Stimulated activated CD8-positive, alpha-beta memory T cell treated with anti-CD3 and anti-CD28 coated beads, Interleukin-15, amount 100 ng/mL, for 48 hours (primary cell): ENCODE data around the gene BTRC.
"Not testable (repeated sequence)": the region's sequence is repeated elsewhere in the genome, so short reads cannot be mapped to it uniquely, and the experiment has no call there.

Experiments used
- DNase-seq, 2 donors: peaks; one replicate each; pipeline ENCODE4 v3.0.0-alpha.2; 2020; ENCODE audit warnings: low read depth in 2 of 2

The BTRC gene

GRCh38 chr10:101386659-101387259 is 32.8 kb downstream of the BTRC start:
- DNase-seq, result no peak

DNA sequence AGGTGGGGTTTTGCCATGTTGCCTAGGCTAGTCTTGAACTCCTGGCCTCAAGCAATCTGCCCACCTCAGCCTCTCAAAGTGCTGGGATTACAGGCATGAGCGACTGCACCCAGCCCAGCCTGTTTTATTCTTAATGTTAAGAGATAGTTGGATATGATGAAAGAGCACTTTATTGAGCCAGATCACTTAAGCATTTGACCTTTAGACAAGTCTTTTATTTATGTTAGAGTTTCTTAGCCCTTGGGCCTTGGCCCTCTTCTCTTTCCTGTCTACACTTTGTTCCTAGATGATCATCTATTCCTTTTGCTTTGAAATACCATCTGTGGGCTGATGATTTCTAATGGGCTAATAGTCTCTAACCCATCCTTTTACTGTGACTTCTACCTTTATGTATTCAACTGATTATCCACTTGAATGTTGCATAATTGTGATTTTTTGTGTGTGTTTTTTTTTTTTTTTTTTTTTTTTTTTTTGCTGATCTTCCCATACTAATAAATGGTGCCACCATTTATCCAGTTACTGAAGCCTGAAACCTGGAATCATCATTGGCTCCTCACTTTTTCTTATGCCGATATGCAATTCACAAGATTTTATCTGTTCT is 34.8 kb downstream of the BTRC start:
- no peak for DNase-seq

DNA sequence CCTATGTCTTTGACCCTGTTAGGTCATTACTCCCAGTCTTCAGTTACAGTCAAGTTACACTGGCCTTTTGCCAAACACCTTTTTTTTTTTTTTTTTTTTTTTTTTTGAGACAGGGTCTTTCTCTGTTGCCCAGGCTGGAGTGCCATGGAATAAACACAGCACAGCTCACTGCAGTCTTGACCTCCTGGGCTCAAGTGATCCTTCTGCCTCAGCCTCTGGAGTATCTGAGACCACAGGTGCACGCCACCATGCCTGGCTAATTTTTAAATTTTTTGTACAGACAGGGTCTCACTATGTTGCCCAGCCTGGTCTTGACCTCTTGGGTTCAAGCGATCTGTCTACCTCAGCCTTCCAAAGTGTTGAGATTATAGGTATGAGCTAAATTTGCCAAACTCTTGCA is 35.6 kb downstream of the BTRC start:
- DNase-seq, result not testable (repeated sequence)

DNA sequence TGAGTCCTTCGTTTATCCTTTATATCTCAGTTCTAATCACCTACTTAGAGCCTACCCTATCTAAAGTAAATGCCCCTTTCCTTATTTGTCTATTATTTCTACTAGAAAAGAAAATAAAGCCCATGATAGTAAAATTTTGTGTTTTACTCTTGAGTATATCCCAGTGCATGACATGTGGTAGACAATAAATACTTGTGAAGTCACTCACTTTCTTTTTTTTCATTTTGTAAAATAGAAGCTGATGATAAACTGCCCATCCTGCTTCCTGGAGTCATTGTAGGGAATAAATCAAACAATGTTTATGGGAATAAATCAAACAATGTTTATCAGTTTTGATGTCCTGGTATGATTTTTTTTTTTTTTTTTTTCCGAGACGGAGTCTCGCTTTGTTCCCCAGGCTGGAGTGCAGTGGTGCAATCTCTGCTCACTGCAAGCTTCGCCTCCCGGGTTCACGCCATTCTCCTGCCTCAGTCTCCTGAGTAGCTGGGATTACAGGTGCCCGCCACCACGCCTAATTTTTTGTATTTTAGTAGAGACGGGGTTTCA is 36.1 kb downstream of the BTRC start:
- no peak for DNase-seq

- no peak for DNase-seq
Measured at GRCh38 chr10:101393378-101393777, 39.4 kb downstream of the BTRC start.

- no peak for DNase-seq
Measured at GRCh38 chr10:101394524-101395133, 40.7 kb downstream of the BTRC start.

GRCh38 chr10:101397140-101397539 is 43.2 kb downstream of the BTRC start:
- peak in 1 of 2 donors; percentile 10 for DNase-seq

DNA sequence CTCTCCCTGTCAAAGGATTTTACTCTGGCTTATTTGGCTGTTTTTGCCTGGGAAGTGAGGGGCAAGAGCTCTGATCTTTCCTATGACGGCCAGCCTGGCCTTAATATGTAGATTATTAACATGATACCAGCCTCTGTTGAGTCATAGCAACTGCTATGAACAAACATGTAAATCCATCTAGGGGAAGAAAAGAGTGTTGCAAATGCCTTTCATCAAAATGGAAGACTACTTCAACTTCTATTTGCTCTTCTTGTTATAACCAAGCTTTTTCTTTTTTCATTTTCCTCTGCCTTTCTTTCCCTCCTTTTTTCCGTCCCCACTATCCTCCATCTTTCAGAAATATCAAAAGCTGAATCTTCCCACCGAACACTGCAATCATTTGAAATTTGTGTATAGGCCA is 46.6 kb downstream of the BTRC start:
- DNase-seq, result no peak

DNA sequence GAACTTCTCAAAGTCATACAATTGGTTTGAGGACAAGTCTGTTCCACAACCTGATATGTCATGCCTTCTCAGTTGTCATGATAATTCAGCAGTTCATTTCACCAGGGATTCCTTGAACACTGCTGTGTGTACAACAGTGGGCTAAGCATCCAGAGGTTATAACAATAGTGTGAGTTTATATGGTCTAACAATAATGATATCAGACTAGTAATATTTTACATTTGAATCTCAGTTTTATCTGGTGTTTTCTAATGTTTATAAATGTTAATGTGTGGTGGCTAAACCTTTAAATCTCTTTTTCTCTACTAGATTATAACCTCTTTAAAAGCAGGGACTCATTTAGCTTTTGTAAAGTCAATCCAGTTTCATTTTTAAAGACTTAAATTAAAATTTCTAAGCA is 48.7 kb downstream of the BTRC start:
- no peak for DNase-seq

DNA sequence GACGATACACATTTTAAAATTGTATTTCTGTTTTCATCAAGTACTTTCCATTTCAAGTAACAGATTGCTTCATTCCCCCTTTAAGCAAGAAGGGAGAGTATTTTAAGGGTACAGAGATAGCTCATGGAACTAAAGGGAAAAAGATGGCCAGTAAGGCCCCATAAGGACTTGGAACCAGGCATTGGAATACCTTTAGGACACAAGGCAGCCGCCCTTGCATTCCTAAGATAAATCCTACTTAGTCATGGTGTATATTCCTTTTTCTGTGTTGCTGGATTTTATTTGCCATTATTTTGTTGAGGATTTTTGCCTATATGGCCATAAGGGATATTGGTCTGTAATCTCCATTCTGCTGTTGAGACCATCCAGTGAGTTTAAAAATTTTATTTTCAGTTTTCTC is 49.2 kb downstream of the BTRC start:
- no peak for DNase-seq

GRCh38 chr10:101405001-101405400 is 51.0 kb downstream of the BTRC start:
- DNase-seq, result no peak

GRCh38 chr10:101411598-101411997 is 57.6 kb downstream of the BTRC start:
- no peak for DNase-seq

DNA sequence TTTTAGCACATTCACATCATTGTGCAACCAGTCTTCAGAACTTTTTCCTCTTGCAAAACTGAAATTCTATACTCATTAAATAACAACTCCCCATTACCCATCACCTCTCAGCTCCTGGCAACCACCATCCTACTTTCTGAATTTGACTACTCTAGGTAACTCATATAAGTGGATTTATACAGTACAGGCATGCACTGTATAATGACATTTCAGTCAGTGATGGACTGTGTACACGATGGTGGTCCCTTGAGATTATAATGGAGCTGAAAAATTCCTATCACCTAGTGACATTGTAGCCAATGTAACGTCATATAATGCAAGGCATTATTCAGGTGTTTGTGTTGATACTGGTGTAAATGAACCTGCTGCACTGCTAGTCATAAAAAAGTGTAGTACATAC is 60.1 kb downstream of the BTRC start:
- no peak for DNase-seq

GRCh38 chr10:101415884-101416283 is 61.9 kb downstream of the BTRC start:
- DNase-seq, result no peak

DNA sequence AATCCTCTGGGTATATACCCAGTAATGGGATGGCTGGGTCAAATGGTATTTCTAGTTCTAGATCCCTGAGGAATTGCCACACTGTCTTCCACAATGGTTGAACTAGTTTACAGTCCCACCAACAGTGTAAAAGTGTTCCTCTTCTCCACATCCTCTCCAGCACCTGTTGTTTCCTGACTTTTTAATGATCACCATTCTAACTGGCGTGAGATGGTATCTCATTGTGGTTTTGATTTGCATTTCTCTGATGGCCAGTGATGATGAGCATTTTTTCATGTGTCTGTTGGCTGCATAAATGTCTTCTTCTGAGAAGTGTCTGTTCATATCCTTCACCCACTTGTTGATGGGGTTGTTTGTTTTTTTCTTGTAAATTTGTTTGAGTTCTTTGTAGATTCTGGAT is 68.0 kb downstream of the BTRC start:
- not testable (repeated sequence) for DNase-seq

DNA sequence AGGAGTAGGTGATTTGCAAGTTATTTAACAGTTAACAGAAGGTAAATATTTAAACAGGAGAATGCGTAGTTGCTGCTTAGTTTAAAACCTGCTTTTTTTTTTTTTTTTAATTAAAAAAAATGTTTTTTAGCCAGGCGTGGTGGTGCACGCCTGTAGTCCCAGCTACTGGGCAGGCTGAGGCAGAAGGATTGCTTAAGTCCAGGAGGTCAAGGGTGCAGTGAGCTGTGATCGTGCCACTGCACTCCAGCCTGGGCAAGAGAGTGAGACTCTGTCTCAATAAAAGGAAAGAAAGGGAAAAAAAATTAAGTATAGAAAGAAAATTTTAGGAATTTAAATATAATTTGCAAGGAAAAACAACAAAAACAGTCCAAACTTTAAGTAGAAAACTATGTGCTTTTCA is 71.6 kb downstream of the BTRC start:
- DNase-seq, result no peak

DNA sequence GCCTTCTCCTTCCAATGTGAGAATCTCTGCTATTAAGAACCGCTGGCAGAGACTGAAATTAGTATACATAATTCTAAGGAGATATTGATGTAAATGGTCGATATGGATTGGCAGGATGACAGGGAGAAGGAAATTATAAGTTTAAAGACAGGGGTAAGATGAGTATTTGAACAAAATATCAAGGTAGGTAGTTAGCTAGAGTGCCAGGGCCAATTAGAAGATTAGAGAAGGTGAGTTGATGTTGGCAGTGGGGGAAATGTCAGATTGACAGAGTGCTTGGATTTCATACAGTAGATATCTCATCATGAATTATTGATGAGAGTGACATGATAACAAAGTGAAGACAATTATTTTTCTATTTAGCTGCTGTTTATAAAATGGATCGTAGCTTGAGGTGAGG is 74.1 kb downstream of the BTRC start:
- DNase-seq, result no peak

- no peak for DNase-seq
Measured at GRCh38 chr10:101429423-101429822, 75.5 kb downstream of the BTRC start.

GRCh38 chr10:101436302-101436701 is 82.3 kb downstream of the BTRC start:
- no peak for DNase-seq

DNA sequence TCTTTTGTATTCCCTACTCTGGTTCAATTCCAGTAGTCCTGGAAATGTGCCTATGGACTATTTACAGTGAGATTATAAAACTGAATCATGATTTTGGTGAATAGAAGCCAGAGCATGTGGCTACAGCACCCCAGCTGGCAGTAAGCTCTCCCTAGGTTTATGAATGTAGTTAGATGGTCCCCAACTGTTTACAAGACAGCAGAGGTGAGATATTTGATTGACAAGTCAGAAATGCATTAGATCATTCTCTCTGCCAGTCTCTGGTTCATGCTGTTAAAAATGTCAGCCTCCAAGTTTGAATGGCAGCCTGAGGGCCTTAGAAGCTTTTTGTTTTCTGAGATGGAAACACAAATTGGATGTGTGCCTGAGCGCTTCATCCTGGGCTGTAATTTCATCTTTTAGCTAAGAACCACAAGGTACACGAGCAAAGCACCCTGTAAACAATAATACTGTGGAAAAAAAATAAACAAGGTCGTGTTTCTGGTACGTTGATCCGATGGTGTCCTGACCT is 85.0 kb downstream of the BTRC start:
- no peak for DNase-seq

GRCh38 chr10:101441541-101442455 is 87.8 kb downstream of the BTRC start:
- no peak for DNase-seq

- DNase-seq, result no peak
Measured at GRCh38 chr10:101442456-101442800, 88.5 kb downstream of the BTRC start.
